Lower lobe of right lung (tissue), 2 donors: ENCODE measurements around the gene PPP6R2. TPM values are rescaled to one million over a fixed set of nuclear protein-coding genes. Genes with fewer than 3 reads are reported as not detected.
"Not testable (repeated sequence)": the region's sequence is repeated elsewhere in the genome, so short reads cannot be mapped to it uniquely, and the experiment has no call there.

Source experiments
- ATAC-seq, 2 donors: fragments of 200-7000 bp; cut with Tn5 transposase; one replicate each; pipeline ENCODE4 v1.9.1; 2020 to 2022; ENCODE audit warnings: mild to moderate bottlenecking in 2 of 2, moderate library complexity in 2 of 2
- DNase-seq: peaks from one replicate; pipeline ENCODE4 v3.0.0-alpha.2; 2020
- H3K27ac ChIP-seq: fragments of 200-600 bp; one replicate; pipeline ENCODE4 v1.8.0; 2022
- H3K27me3 ChIP-seq: fragments of 200-600 bp; one replicate; pipeline ENCODE4 v1.8.0; 2022; ENCODE audit warnings: low read depth
- H3K36me3 ChIP-seq: fragments of 200-600 bp; one replicate; pipeline ENCODE4 v1.8.0; 2022; ENCODE audit warnings: mild to moderate bottlenecking
- H3K4me1 ChIP-seq: fragments of 200-600 bp; one replicate; pipeline ENCODE4 v1.8.0; 2022
- H3K4me3 ChIP-seq: fragments of 200-600 bp; one replicate; pipeline ENCODE4 v1.8.0; 2022; ENCODE audit warnings: mild to moderate bottlenecking
- H3K9me3 ChIP-seq: fragments of 200-600 bp; one replicate; pipeline ENCODE4 v1.8.0; 2022
- CTCF ChIP-seq: fragments of 200-600 bp; IDR thresholded peaks from one replicate; pipeline ENCODE4 v1.8.0; 2022; ENCODE audit warnings: antibody characterized with exemption, mild to moderate bottlenecking
- intact Hi-C: fragments of 100-400 bp; cut with DNase I; formaldehyde crosslinking; loops from one replicate; pipeline ENCODE4 v1.11.0; 2022
- total RNA-seq: library from RNA; stranded (reverse); fragmentation: NEBNext Ultra II Directional; extraction: Animal tissue kit (Norgen Biotek cat#: 25700); gene quantifications from one replicate; pipeline ENCODE4 v1.2.1, GENCODE V29; 2021
- donor health status: DM: no; HTN: yes; CAD: no; lungs with severe emphysema.

Gene PPP6R2
- total RNA-seq, 1 donor from 2014 or later: 52.5 TPM

GRCh38 chr22:50371101-50371648 is 28.0 kb downstream of the PPP6R2 start:
- Histone ChIP-seq H3K9me3 (no peaks in the 10 kb centered on the region), H3K27ac (no peak overlapping the region), H3K4me3 (no peak overlapping the region), H3K27me3 (no peaks in the 10 kb centered on the region), H3K4me1 (no peaks in the 10 kb centered on the region), H3K36me3 (peaks cover 36% of the 10 kb centered on the region)
- no peak for TF ChIP-seq CTCF
- ATAC-seq: no peak
- no peak for DNase-seq
- intact Hi-C loops: no loop called here

- H3K4me3 ChIP-seq: no peak overlapping the region
- H3K27ac ChIP-seq: peak overlapping the region; percentile 7
- no peaks in the 10 kb centered on the region for H3K27me3 ChIP-seq
- H3K9me3 ChIP-seq: no peaks in the 10 kb centered on the region
- no peak for TF ChIP-seq CTCF
- H3K36me3 ChIP-seq: peaks cover 58% of the 10 kb centered on the region
- ATAC-seq: peak; percentile 68 to 70
- intact Hi-C loops: no loop called here
- no peak for DNase-seq
- H3K4me1 ChIP-seq: no peaks in the 10 kb centered on the region
Measured at GRCh38 chr22:50376085-50376651, 33.0 kb downstream of the PPP6R2 start.

- DNase-seq, H3K27me3 ChIP-seq, ATAC-seq, H3K4me1 ChIP-seq, H3K27ac ChIP-seq, intact Hi-C loops, H3K4me3 ChIP-seq, H3K9me3 ChIP-seq: not testable (repeated sequence)
- peaks cover 24% of the 10 kb centered on the region for H3K36me3 ChIP-seq
Measured at GRCh38 chr22:50381021-50381555, 38.0 kb downstream of the PPP6R2 start.

- ATAC-seq (no peak), DNase-seq (no peak)
- no peak for TF ChIP-seq CTCF
Measured at GRCh38 chr22:50396751-50397370, 53.7 kb downstream of the PPP6R2 start.

GRCh38 chr22:50397371-50398060 is 54.4 kb downstream of the PPP6R2 start:
- H3K9me3 ChIP-seq, ATAC-seq, intact Hi-C loops, H3K4me3 ChIP-seq, H3K27ac ChIP-seq, DNase-seq, H3K27me3 ChIP-seq: not testable (repeated sequence)
- Histone ChIP-seq H3K4me1 (peaks cover 22% of the 10 kb centered on the region), H3K36me3 (peaks cover 58% of the 10 kb centered on the region)

More at GRCh38 chr22:50396751-50397370, 53.7 kb downstream of the PPP6R2 start:
- Histone ChIP-seq H3K36me3 (peaks cover 58% of the 10 kb centered on the region), H3K4me1 (peaks cover 21% of the 10 kb centered on the region), H3K9me3 (no peaks in the 10 kb centered on the region), H3K27me3 (no peaks in the 10 kb centered on the region), H3K27ac (no peak overlapping the region), H3K4me3 (no peak overlapping the region)
- intact Hi-C loops: no loop called here

GRCh38 chr22:50398831-50399648 is 55.9 kb downstream of the PPP6R2 start:
- peaks cover 37% of the 10 kb centered on the region for H3K4me1 ChIP-seq
- no peak overlapping the region for H3K4me3 ChIP-seq
- DNase-seq (no peak), ATAC-seq (peak in 1 of 2 donors; percentile 12)
- no peaks in the 10 kb centered on the region for H3K27me3 ChIP-seq
- H3K9me3 ChIP-seq: no peaks in the 10 kb centered on the region
- TF ChIP-seq CTCF: no peak
- peaks cover 59% of the 10 kb centered on the region for H3K36me3 ChIP-seq
- intact Hi-C loops: no loop called here
- H3K27ac ChIP-seq: peak overlapping the region; percentile 66
